Fibroblast of the conjunctiva (primary cell): Measurements from ENCODE around the gene SLC10A6.
A peak's percentile ranks its signal among the peaks of the same experiment; 100 is the strongest.
"Not testable (repeated sequence)": the region's sequence is repeated elsewhere in the genome, so short reads cannot be mapped to it uniquely, and the experiment has no call there.

Source experiments
- DNase-seq: peaks from one replicate; pipeline ENCODE4 v3.0.0-alpha.2; 2010; ENCODE audit warnings: low read depth

Gene SLC10A6

GRCh38 chr4:86848732-86849619 is at the start of gene SLC10A6:
Gene SLC10A6 (minus strand): TSS chr4:86849384. CDS start chr4:86849115, 269 bp downstream.
- no peak for DNase-seq

GRCh38 chr4:86898562-86898961 is 49.4 kb upstream of the SLC10A6 start:
- no peak for DNase-seq

GRCh38 chr4:86896596-86896995 is 47.4 kb upstream of the SLC10A6 start:
- no peak for DNase-seq

GRCh38 chr4:86895692-86896488 is 46.7 kb upstream of the SLC10A6 start:
- DNase-seq, result peak; percentile 56

- no peak for DNase-seq
Observed at GRCh38 chr4:86894455-86894854, 45.3 kb upstream of the SLC10A6 start.

- DNase-seq, result no peak
Observed at GRCh38 chr4:86893136-86893535, 44.0 kb upstream of the SLC10A6 start.

GRCh38 chr4:86892636-86892960 is 43.4 kb upstream of the SLC10A6 start:
- DNase-seq, result no peak

GRCh38 chr4:86891762-86892635 is 42.8 kb upstream of the SLC10A6 start, which contains the start of gene C4orf36:
Gene C4orf36 (minus strand): TSS chr4:86892422. CDS start chr4:86891520, 902 bp downstream.
- DNase-seq, result peak; percentile 22

- DNase-seq, result no peak
Observed at GRCh38 chr4:86890790-86891189, 41.6 kb upstream of the SLC10A6 start.

- DNase-seq, result no peak
Observed at GRCh38 chr4:86879641-86880040, 30.5 kb upstream of the SLC10A6 start.

- no peak for DNase-seq
Observed at GRCh38 chr4:86878640-86879039, 29.5 kb upstream of the SLC10A6 start.

GRCh38 chr4:86876894-86877685 is 27.9 kb upstream of the SLC10A6 start:
- no peak for DNase-seq

GRCh38 chr4:86875436-86875835 is 26.3 kb upstream of the SLC10A6 start:
- not testable (repeated sequence) for DNase-seq

- no peak for DNase-seq
Observed at GRCh38 chr4:86872135-86872534, 23.0 kb upstream of the SLC10A6 start.

GRCh38 chr4:86870442-86871069 is 21.4 kb upstream of the SLC10A6 start:
- no peak for DNase-seq

- no peak for DNase-seq
Observed at GRCh38 chr4:86857341-86858052, 8.3 kb upstream of the SLC10A6 start.

- peak; percentile 22 for DNase-seq
Observed at GRCh38 chr4:86856896-86857295, 7.7 kb upstream of the SLC10A6 start.

GRCh38 chr4:86855572-86855971 is 6.4 kb upstream of the SLC10A6 start:
- no peak for DNase-seq

- DNase-seq, result no peak
Observed at GRCh38 chr4:86853209-86853608, 4.0 kb upstream of the SLC10A6 start.

GRCh38 chr4:86848136-86848535 is 1.0 kb downstream of the SLC10A6 start:
- DNase-seq, result no peak
